K562 (cell line): Measurements from ENCODE around the gene GNAL. TPM values are rescaled to one million over a fixed set of nuclear protein-coding genes. Genes with fewer than 3 reads are reported as not detected.

Source experiments
- ATAC-seq: fragments of 200-7000 bp; cut with Tn5 transposase; 3 replicates; pipeline ENCODE4 v1.9.1; 2020; ENCODE audit warnings: moderate library complexity
- BruUV-seq: library from RNA; stranded (reverse); fragments of 400-500 nt; replicated peaks from 2 replicates; lab custom pipeline; 2021; lab: Mats Ljungman, UMichigan
- CTCF ChIA-PET: fragments of 300-600 bp; formaldehyde crosslinking; extraction: SDS; loops from one replicate; lab custom pipeline; 2021; ENCODE audit warnings: low intra/inter-chr PET ratio; lab: Yijun Ruan, JAX
- POLR2A ChIA-PET: fragments of 300-600, 350-650 bp; sonication (Branson Sonifier 250); formaldehyde crosslinking; extraction: SDS; loops from one replicate; lab custom pipeline; 2021; ENCODE audit warnings: antibody characterized with exemption, inconsistent platforms; lab: Yijun Ruan, JAX
- DNase-seq, 4 experiments: peaks; one replicate each; pipeline versions ENCODE4 v3.0.0 to v3.0.0-alpha.2; 2011 to 2018; ENCODE audit warnings: low spot score in 3 of 4, mixed read lengths in 3 of 4; ENCODE audit errors: extremely low read depth in 1 of 4
- FAIRE-seq: peaks from 2 replicates; lab custom pipeline; 2011; peaks lifted over from hg19 to GRCh38; lab: Jason Lieb, UNC
- H2AFZ ChIP-seq: 2 replicates; pipeline ENCODE4 v1.6.0; 2011; ENCODE audit warnings: low read depth, low read length, control low read depth, inconsistent platforms
- H3K27ac ChIP-seq: fragments of 200-600 bp; 3 replicates; pipeline ENCODE4 v1.8.0; 2011; ENCODE audit warnings: low read depth, mild to moderate bottlenecking, control low read depth, inconsistent platforms, low read length, moderate library complexity, mixed read lengths; ENCODE audit errors: extremely low read depth
- H3K27me3 ChIP-seq, 2 experiments: fragments of 300-600 bp in 1 of 2; 2 replicates in 1 of 2; 3 replicates in 1 of 2; pipeline versions ENCODE4 v1.6.0 to v1.8.0; 2011; ENCODE audit warnings: inconsistent platforms in 2 of 2, low read length in 2 of 2, mild to moderate bottlenecking in 1 of 2, mixed read lengths in 1 of 2, moderate library complexity in 1 of 2; ENCODE audit not compliant: control insufficient read depth in 2 of 2, insufficient read depth in 2 of 2
- H3K36me3 ChIP-seq: fragments of 300-600 bp; 3 replicates; pipeline ENCODE4 v1.8.0; 2011; ENCODE audit warnings: mild to moderate bottlenecking, low read length, inconsistent platforms; ENCODE audit not compliant: control insufficient read depth, insufficient read depth
- H3K4me1 ChIP-seq, 2 experiments: fragments of 200-600 bp in 1 of 2; replicated peaks in 1 of 2; 2 replicates in 1 of 2; 3 replicates in 1 of 2; pipeline versions ENCODE4 v1.5.1 to v1.8.0; 2011; ENCODE audit warnings: inconsistent platforms in 2 of 2, low read length in 2 of 2, mild to moderate bottlenecking in 1 of 2, mixed read lengths in 1 of 2, moderate library complexity in 1 of 2; ENCODE audit not compliant: control insufficient read depth in 2 of 2, insufficient read depth in 2 of 2
- H3K4me2 ChIP-seq: 2 replicates; pipeline ENCODE4 v1.6.1; 2011; ENCODE audit warnings: low read length, control low read depth, inconsistent platforms, mixed read lengths; ENCODE audit not compliant: insufficient read depth
- H3K4me3 ChIP-seq: fragments of 200-600 bp; sonication (generic), shearing (Covaris generic); 2 replicates; pipeline ENCODE4 v1.5.1; 2016; ENCODE audit warnings: control low read depth, inconsistent platforms
- H3K79me2 ChIP-seq: fragments of 200-600 bp; 3 replicates; pipeline ENCODE4 v1.8.0; 2011; ENCODE audit warnings: low read length, inconsistent platforms; ENCODE audit not compliant: control insufficient read depth, insufficient read depth
- H3K9ac ChIP-seq, 2 experiments: 2 replicates each; pipeline versions ENCODE4 v1.6.0 to v1.6.1; 2011; ENCODE audit warnings: low read depth in 2 of 2, low read length in 2 of 2, control low read depth in 1 of 2, inconsistent platforms in 1 of 2, mild to moderate bottlenecking in 1 of 2, mixed read lengths in 1 of 2; ENCODE audit not compliant: insufficient read depth in 1 of 2
- H3K9me1 ChIP-seq: one replicate; pipeline ENCODE4 v1.6.0; 2011; ENCODE audit warnings: inconsistent platforms, mild to moderate bottlenecking, low read length, moderate library complexity; ENCODE audit not compliant: control insufficient read depth, insufficient read depth
- H3K9me3 ChIP-seq: replicated peaks from 2 replicates; pipeline ENCODE4 v1.5.1; 2011; ENCODE audit warnings: low read depth, low read length, inconsistent platforms; ENCODE audit not compliant: control insufficient read depth, insufficient read depth
- H4K20me1 ChIP-seq: replicated peaks from 2 replicates; pipeline ENCODE4 v1.6.1; 2011; ENCODE audit warnings: low read length, inconsistent platforms, mixed read lengths; ENCODE audit not compliant: control insufficient read depth, insufficient read depth
- BDP1 ChIP-seq: IDR thresholded peaks from 3 replicates; pipeline ENCODE4 v1.6.1; 2011; ENCODE audit not compliant: insufficient read length, insufficient read depth
- KLF13 ChIP-seq: fragments of 450-650 bp; IDR thresholded peaks from 2 replicates; pipeline ENCODE4 v1.6.1; 2016; ENCODE audit warnings: missing genetic modification characterization, low read depth, mild to moderate bottlenecking, missing compliant biosample characterization, moderate library complexity, borderline replicate concordance
- LCOR ChIP-seq: sonication (generic); formaldehyde crosslinking; IDR thresholded peaks from 2 replicates; pipeline ENCODE4 v1.8.0; 2022; ENCODE audit warnings: mild to moderate bottlenecking, missing genetic modification reagents
- MYNN ChIP-seq, 2 experiments: sonication (generic); formaldehyde crosslinking in 1 of 2; IDR thresholded peaks; 2 replicates each; pipeline versions ENCODE4 v1.5.0 to v1.6.1; 2016 to 2020; ENCODE audit warnings: antibody characterized with exemption in 1 of 2, missing genetic modification reagents in 1 of 2
- WGBS: fragments of 100-300 bp; shearing (Covaris generic); methylation state at CpG from one replicate; pipeline ENCODE4 v1.1.6; 2016; ENCODE audit warnings: low coverage, mixed read lengths; ENCODE audit not compliant: insufficient coverage; ENCODE audit errors: missing lambda C conversion rate; 5-methylcytosine and 5-hydroxymethylcytosine counted together
- in situ Hi-C: fragments of 300-500 bp; cut with MboI; formaldehyde crosslinking; loops from 4 replicates; pipeline ENCODE4 v1.15.0; 2018; ENCODE audit warnings: inconsistent platforms, mixed read lengths
- intact Hi-C: fragments of 100-400 bp; cut with micrococcal nuclease; formaldehyde crosslinking; loops from 2 replicates; pipeline ENCODE4 v1.14.2; 2022
- polyA plus RNA-seq, 8 experiments: library from polyadenylated mRNA; depleted of rRNA in 4 of 8; stranded (reverse) in 5 of 8; unstranded in 3 of 8; fragments of >200 nt; fragmentation: Nextera tagmentation in 2 of 8; fragmentation: Illumina TruSeq in 1 of 8; extraction: Ambion mirVana in 2 of 8; extraction: Trizol in 1 of 8; gene quantifications; 2 replicates each; pipeline versions ENCODE4 v1.2.1 to v1.2.3, GENCODE V29; 2011 to 2014; ENCODE audit warnings: inconsistent platforms in 1 of 8, missing spikeins in 1 of 8
- total RNA-seq, 7 experiments: library from RNA; depleted of rRNA in 6 of 7; stranded (reverse); fragments of >200 nt in 6 of 7; fragmentation: Illumina TruSeq in 2 of 7; extraction: Trizol in 2 of 7; gene quantifications; 2 replicates each; pipeline versions ENCODE4 v1.2.1 to v1.2.3, GENCODE V29; 2011 to 2021; ENCODE audit warnings: low replicate concordance in 1 of 7
- TF ChIP-seq, protein P1 (sequence below): sonication (generic); formaldehyde crosslinking; IDR thresholded peaks from 2 replicates; pipeline ENCODE4 v1.8.0; 2023; ENCODE audit warnings: missing genetic modification reagents, mild to moderate bottlenecking, borderline replicate concordance
- TF ChIP-seq, protein P2 (sequence below): fragments of 450-650 bp; IDR thresholded peaks from 2 replicates; pipeline ENCODE4 v1.6.1; 2016; ENCODE audit warnings: low read depth

The GNAL gene
- total and polyA plus RNA-seq, 9 of the 15 experiments (the other 6 are each of a cell fraction or from before 2014, with no cell fraction given): under 0.01 to 0.10 (median 0.01) TPM; not detected in 5

GRCh38 chr18:11877497-11878135 lies 188.6 kb downstream of the GNAL start:
- Histone ChIP-seq H3K9ac (no peak overlapping the region), H3K27ac (no peak overlapping the region), H3K9me1 (no peaks in the 10 kb centered on the region), H3K4me1 (peaks cover 7 to 15% of the 10 kb centered on the region in 2 experiments; a peak in 4 of 5 replicates), H3K4me2 (no peak overlapping the region), H3K27me3 (peaks cover 0 to 16% of the 10 kb centered on the region in 2 experiments; a peak in 2 of 5 replicates), H2AFZ (no peak overlapping the region), H3K79me2 (no peaks in the 10 kb centered on the region), H3K36me3 (no peaks in the 10 kb centered on the region), H3K4me3 (no peak overlapping the region), H4K20me1 (no peaks in the 10 kb centered on the region), H3K9me3 (no peaks in the 10 kb centered on the region; the same call in 1 of the 2 replicates)
- FAIRE-seq (no peak), ATAC-seq (no peak), DNase-seq (no peak)
- BruUV-seq: no TSS peak
- CTCF ChIA-PET: no interaction called here
- POLR2A ChIA-PET: interaction anchor here (0.8 to 1.2 kb wide), 3 partner anchors 12 to 86 kb away, joined by 3 read pairs; no protein-coding TSS in a partner anchor
- intact Hi-C loops (no loop called here), in situ Hi-C loops (no loop called here)
- WGBS: 45% methylated on average over 10 of the region's 10 CpGs
- TF ChIP-seq KLF13 (tag) (no peak), LCOR (CRISPR knock-in tag) (no peak), BDP1 (no peak), MYNN (IDR thresholded peaks at IDR 0.05) (no peak), MYNN (CRISPR knock-in tag; IDR thresholded peaks at IDR 0.05) (no peak)
- TF ChIP-seq, protein P1, sequence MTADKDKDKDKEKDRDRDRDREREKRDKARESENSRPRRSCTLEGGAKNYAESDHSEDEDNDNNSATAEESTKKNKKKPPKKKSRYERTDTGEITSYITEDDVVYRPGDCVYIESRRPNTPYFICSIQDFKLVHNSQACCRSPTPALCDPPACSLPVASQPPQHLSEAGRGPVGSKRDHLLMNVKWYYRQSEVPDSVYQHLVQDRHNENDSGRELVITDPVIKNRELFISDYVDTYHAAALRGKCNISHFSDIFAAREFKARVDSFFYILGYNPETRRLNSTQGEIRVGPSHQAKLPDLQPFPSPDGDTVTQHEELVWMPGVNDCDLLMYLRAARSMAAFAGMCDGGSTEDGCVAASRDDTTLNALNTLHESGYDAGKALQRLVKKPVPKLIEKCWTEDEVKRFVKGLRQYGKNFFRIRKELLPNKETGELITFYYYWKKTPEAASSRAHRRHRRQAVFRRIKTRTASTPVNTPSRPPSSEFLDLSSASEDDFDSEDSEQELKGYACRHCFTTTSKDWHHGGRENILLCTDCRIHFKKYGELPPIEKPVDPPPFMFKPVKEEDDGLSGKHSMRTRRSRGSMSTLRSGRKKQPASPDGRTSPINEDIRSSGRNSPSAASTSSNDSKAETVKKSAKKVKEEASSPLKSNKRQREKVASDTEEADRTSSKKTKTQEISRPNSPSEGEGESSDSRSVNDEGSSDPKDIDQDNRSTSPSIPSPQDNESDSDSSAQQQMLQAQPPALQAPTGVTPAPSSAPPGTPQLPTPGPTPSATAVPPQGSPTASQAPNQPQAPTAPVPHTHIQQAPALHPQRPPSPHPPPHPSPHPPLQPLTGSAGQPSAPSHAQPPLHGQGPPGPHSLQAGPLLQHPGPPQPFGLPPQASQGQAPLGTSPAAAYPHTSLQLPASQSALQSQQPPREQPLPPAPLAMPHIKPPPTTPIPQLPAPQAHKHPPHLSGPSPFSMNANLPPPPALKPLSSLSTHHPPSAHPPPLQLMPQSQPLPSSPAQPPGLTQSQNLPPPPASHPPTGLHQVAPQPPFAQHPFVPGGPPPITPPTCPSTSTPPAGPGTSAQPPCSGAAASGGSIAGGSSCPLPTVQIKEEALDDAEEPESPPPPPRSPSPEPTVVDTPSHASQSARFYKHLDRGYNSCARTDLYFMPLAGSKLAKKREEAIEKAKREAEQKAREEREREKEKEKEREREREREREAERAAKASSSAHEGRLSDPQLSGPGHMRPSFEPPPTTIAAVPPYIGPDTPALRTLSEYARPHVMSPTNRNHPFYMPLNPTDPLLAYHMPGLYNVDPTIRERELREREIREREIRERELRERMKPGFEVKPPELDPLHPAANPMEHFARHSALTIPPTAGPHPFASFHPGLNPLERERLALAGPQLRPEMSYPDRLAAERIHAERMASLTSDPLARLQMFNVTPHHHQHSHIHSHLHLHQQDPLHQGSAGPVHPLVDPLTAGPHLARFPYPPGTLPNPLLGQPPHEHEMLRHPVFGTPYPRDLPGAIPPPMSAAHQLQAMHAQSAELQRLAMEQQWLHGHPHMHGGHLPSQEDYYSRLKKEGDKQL (CRISPR knock-in tag): no peak
- TF ChIP-seq, protein P2, sequence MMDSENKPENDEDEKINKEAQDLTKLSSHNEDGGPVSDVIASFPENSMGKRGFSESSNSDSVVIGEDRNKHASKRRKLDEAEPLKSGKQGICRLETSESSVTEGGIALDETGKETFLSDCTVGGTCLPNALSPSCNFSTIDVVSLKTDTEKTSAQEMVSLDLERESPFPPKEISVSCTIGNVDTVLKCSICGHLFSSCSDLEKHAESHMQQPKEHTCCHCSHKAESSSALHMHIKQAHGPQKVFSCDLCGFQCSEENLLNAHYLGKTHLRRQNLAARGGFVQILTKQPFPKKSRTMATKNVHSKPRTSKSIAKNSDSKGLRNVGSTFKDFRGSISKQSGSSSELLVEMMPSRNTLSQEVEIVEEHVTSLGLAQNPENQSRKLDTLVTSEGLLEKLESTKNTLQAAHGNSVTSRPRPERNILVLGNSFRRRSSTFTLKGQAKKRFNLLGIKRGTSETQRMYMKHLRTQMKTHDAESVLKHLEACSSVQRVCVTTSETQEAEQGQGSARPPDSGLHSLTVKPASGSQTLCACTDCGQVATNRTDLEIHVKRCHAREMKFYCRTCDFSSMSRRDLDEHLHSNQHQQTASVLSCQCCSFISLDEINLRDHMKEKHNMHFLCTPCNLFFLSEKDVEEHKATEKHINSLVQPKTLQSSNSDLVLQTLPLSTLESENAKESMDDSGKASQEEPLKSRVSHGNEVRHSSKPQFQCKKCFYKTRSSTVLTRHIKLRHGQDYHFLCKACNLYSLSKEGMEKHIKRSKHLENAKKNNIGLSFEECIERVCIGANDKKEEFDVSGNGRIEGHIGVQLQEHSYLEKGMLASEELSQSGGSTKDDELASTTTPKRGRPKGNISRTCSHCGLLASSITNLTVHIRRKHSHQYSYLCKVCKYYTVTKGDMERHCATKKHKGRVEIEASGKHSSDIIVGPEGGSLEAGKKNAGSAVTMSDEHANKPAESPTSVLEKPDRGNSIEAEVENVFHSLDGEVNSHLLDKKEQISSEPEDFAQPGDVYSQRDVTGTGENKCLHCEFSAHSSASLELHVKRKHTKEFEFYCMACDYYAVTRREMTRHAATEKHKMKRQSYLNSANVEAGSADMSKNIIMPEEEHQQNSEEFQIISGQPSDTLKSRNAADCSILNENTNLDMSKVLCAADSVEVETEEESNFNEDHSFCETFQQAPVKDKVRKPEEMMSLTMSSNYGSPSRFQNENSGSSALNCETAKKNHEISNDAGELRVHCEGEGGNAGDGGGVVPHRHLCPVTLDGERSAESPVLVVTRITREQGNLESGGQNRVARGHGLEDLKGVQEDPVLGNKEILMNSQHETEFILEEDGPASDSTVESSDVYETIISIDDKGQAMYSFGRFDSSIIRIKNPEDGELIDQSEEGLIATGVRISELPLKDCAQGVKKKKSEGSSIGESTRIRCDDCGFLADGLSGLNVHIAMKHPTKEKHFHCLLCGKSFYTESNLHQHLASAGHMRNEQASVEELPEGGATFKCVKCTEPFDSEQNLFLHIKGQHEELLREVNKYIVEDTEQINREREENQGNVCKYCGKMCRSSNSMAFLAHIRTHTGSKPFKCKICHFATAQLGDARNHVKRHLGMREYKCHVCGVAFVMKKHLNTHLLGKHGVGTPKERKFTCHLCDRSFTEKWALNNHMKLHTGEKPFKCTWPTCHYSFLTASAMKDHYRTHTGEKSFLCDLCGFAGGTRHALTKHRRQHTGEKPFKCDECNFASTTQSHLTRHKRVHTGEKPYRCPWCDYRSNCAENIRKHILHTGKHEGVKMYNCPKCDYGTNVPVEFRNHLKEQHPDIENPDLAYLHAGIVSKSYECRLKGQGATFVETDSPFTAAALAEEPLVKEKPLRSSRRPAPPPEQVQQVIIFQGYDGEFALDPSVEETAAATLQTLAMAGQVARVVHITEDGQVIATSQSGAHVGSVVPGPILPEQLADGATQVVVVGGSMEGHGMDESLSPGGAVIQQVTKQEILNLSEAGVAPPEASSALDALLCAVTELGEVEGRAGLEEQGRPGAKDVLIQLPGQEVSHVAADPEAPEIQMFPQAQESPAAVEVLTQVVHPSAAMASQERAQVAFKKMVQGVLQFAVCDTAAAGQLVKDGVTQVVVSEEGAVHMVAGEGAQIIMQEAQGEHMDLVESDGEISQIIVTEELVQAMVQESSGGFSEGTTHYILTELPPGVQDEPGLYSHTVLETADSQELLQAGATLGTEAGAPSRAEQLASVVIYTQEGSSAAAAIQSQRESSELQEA: no peak
